GM21423 (cell line): ENCODE measurements around the gene CEP68.
"Not testable (repeated sequence)": the region's sequence is repeated elsewhere in the genome, so short reads cannot be mapped to it uniquely, and the experiment has no call there.

Experiments
- ATAC-seq: cut with Tn5 transposase; IDR thresholded peaks from one replicate; pipeline ENCODE4 v1.9.1; 2021; ENCODE audit warnings: mild to moderate bottlenecking, moderate library complexity; ENCODE audit not compliant: unreplicated experiment

Gene CEP68

GRCh38 chr2:65125457-65125856 lies 69.2 kb downstream of the CEP68 start:
- ATAC-seq = not testable (repeated sequence)

- no peak for ATAC-seq
These were observed 72.3 kb downstream of the CEP68 start for GRCh38 chr2:65128297-65129190.

- ATAC-seq = peak; percentile 0
These were observed 73.1 kb downstream of the CEP68 start for GRCh38 chr2:65129286-65129825.

- peak; percentile 96 for ATAC-seq
These were observed 73.8 kb downstream of the CEP68 start, which contains the start of gene RAB1A for GRCh38 chr2:65129826-65130663. Gene RAB1A, minus strand, starts transcription at chr2:65130106. Its CDS starts 191 bp downstream, at chr2:65129915.

GRCh38 chr2:65130664-65131175 lies 74.5 kb downstream of the CEP68 start:
- peak; percentile 24 for ATAC-seq

GRCh38 chr2:65132930-65133329 lies 76.7 kb downstream of the CEP68 start:
- not testable (repeated sequence) for ATAC-seq

GRCh38 chr2:65133626-65134025 lies 77.4 kb downstream of the CEP68 start:
- ATAC-seq = no peak

- ATAC-seq = no peak
These were observed 77.9 kb downstream of the CEP68 start for GRCh38 chr2:65134158-65134557.

- no peak for ATAC-seq
These were observed 80.0 kb downstream of the CEP68 start for GRCh38 chr2:65136253-65136652.
